DOHH2 (cell line): ENCODE data around the gene EPB41L2.

Experiments used
- EZH2phosphoT487 ChIP-seq: fragments of 200-600 bp; sonication (generic); IDR thresholded peaks from 2 replicates; pipeline ENCODE4 v1.6.1; 2017; ENCODE audit warnings: borderline replicate concordance, mild to moderate bottlenecking, antibody characterized with exemption, low read length, moderate library complexity, mixed read lengths
- TF ChIP-seq, protein P1 (sequence below): fragments of 200-600 bp; sonication (generic); IDR thresholded peaks from one replicate; pipeline ENCODE4 v1.5.1; 2014; ENCODE audit warnings: antibody characterized with exemption, mild to moderate bottlenecking, low read depth, low read length; ENCODE audit not compliant: poor library complexity, severe bottlenecking

DNA sequence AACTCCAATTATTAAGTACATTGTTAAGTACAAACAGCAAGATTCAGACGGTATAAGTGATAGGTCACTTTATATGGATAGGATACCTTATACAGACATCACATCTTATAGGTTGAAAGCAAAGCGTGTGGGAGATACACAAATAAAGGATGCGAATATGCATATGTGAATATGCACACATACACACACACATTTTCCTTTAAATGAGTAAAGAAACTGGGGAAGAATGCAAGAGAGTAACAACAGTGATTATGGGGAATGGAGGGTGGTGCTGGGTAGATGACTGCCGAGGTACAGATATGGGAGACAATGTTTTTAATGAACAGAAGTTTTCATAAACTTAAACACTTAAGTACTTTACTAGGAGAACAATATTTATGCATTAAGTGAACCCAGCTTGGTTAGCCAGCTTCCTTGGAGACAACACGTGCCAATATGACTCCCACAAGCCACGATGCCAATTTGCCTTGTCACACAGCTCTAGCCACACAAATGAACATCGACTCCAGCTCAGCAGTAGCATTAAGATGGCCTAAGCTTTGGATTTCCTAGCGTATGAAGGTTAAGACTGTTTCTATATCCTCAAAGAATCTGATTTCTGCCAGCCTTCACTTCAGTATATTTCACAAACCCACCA, 96.6 kb downstream of the EPB41L2 start:
- TF ChIP-seq, protein P1, sequence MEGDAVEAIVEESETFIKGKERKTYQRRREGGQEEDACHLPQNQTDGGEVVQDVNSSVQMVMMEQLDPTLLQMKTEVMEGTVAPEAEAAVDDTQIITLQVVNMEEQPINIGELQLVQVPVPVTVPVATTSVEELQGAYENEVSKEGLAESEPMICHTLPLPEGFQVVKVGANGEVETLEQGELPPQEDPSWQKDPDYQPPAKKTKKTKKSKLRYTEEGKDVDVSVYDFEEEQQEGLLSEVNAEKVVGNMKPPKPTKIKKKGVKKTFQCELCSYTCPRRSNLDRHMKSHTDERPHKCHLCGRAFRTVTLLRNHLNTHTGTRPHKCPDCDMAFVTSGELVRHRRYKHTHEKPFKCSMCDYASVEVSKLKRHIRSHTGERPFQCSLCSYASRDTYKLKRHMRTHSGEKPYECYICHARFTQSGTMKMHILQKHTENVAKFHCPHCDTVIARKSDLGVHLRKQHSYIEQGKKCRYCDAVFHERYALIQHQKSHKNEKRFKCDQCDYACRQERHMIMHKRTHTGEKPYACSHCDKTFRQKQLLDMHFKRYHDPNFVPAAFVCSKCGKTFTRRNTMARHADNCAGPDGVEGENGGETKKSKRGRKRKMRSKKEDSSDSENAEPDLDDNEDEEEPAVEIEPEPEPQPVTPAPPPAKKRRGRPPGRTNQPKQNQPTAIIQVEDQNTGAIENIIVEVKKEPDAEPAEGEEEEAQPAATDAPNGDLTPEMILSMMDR: no peak
- TF ChIP-seq EZH2phosphoT487: no peak
